Osteocyte (in vitro differentiated cells): ENCODE results near the gene COL24A1. TPM values are rescaled to one million over a fixed set of nuclear protein-coding genes. Genes with fewer than 3 reads are reported as not detected.
A peak's percentile ranks its signal among the peaks of the same experiment; 100 is the strongest.

ENCODE experiments used
- DNase-seq: peaks from one replicate; pipeline ENCODE4 v3.0.0; 2021; ENCODE audit warnings: mixed read lengths; ENCODE audit not compliant: unreplicated experiment; ENCODE audit errors: extremely low spot score
- H3K27ac Mint-ChIP-seq: one replicate; pipeline ENCODE4 v1.8.0; 2021; ENCODE audit warnings: mild to moderate bottlenecking, mixed read lengths; ENCODE audit not compliant: unreplicated experiment
- H3K27me3 Mint-ChIP-seq: one replicate; pipeline ENCODE4 v1.8.0; 2021; ENCODE audit warnings: mixed read lengths; ENCODE audit not compliant: unreplicated experiment
- H3K36me3 Mint-ChIP-seq: one replicate; pipeline ENCODE4 v1.8.0; 2021; ENCODE audit warnings: mixed read lengths; ENCODE audit not compliant: unreplicated experiment
- H3K4me1 Mint-ChIP-seq: one replicate; pipeline ENCODE4 v1.8.0; 2021; ENCODE audit warnings: mixed read lengths; ENCODE audit not compliant: unreplicated experiment
- H3K4me3 Mint-ChIP-seq: one replicate; pipeline ENCODE4 v1.8.0; 2021; ENCODE audit warnings: mild to moderate bottlenecking, moderate library complexity, mixed read lengths; ENCODE audit not compliant: unreplicated experiment
- H3K9me3 Mint-ChIP-seq: one replicate; pipeline ENCODE4 v1.8.0; 2021; ENCODE audit warnings: mixed read lengths; ENCODE audit not compliant: unreplicated experiment
- CTCF ChIP-seq: fragments of 200-600 bp; sonication (generic); IDR thresholded peaks from 2 replicates; pipeline ENCODE4 v1.5.0; 2021; ENCODE audit warnings: antibody characterized with exemption, mild to moderate bottlenecking, moderate library complexity
- total RNA-seq: library from RNA; stranded (reverse); gene quantifications from 2 replicates; pipeline ENCODE4 v1.2.1, GENCODE V29; 2021

The COL24A1 gene
- total RNA-seq, 1 donor from 2014 or later: 0.46 TPM

GRCh38 chr1:86147755-86148154 is 8.8 kb downstream of the COL24A1 start:
- DNase-seq: no peak
- peaks cover 8% of the 10 kb centered on the region for H3K27me3 Mint-ChIP-seq

GRCh38 chr1:86146566-86146965 is 10.0 kb downstream of the COL24A1 start:
- no peak overlapping the region for H3K27ac Mint-ChIP-seq
- H3K4me3 Mint-ChIP-seq: no peak overlapping the region
- peaks cover 8% of the 10 kb centered on the region for H3K27me3 Mint-ChIP-seq
- no peaks in the 10 kb centered on the region for H3K36me3 Mint-ChIP-seq
- DNase-seq: no peak
- no peaks in the 10 kb centered on the region for H3K9me3 Mint-ChIP-seq
- TF ChIP-seq CTCF: peak; percentile 20
- peaks cover 3% of the 10 kb centered on the region for H3K4me1 Mint-ChIP-seq

More at GRCh38 chr1:86147755-86148154, 8.8 kb downstream of the COL24A1 start:
- Mint-ChIP-seq H3K36me3 (no peaks in the 10 kb centered on the region), H3K4me1 (peaks cover 3% of the 10 kb centered on the region), H3K9me3 (no peaks in the 10 kb centered on the region), H3K27ac (no peak overlapping the region), H3K4me3 (no peak overlapping the region)
- TF ChIP-seq CTCF: no peak

- no peak for TF ChIP-seq CTCF
- no peak overlapping the region for H3K27ac Mint-ChIP-seq
- H3K27me3 Mint-ChIP-seq: peaks cover 19% of the 10 kb centered on the region
- DNase-seq: no peak
- no peaks in the 10 kb centered on the region for H3K4me1 Mint-ChIP-seq
- H3K36me3 Mint-ChIP-seq: no peaks in the 10 kb centered on the region
- no peak overlapping the region for H3K4me3 Mint-ChIP-seq
- no peaks in the 10 kb centered on the region for H3K9me3 Mint-ChIP-seq
Observed at GRCh38 chr1:86140281-86140880, 16.2 kb downstream of the COL24A1 start.

GRCh38 chr1:86138746-86139145 is 17.8 kb downstream of the COL24A1 start:
- H3K4me1 Mint-ChIP-seq: no peaks in the 10 kb centered on the region
- H3K4me3 Mint-ChIP-seq: no peak overlapping the region
- H3K27ac Mint-ChIP-seq: no peak overlapping the region
- no peak for DNase-seq
- no peaks in the 10 kb centered on the region for H3K9me3 Mint-ChIP-seq
- no peaks in the 10 kb centered on the region for H3K36me3 Mint-ChIP-seq
- no peak for TF ChIP-seq CTCF
- peaks cover 18% of the 10 kb centered on the region for H3K27me3 Mint-ChIP-seq

- H3K4me3 Mint-ChIP-seq: no peak overlapping the region
- TF ChIP-seq CTCF: no peak
- H3K27ac Mint-ChIP-seq: no peak overlapping the region
- peaks cover 15% of the 10 kb centered on the region for H3K27me3 Mint-ChIP-seq
- no peaks in the 10 kb centered on the region for H3K9me3 Mint-ChIP-seq
- H3K4me1 Mint-ChIP-seq: no peaks in the 10 kb centered on the region
- H3K36me3 Mint-ChIP-seq: no peaks in the 10 kb centered on the region
- DNase-seq: no peak
Observed at GRCh38 chr1:86137436-86137835, 19.1 kb downstream of the COL24A1 start.
